Stimulated activated CD8-positive, alpha-beta memory T cell treated with anti-CD3 and anti-CD28 coated beads, Interleukin-4, amount 100 ng/mL, for 48 hours (primary cell): ENCODE data around the gene MLLT11.

Experiments used
- DNase-seq: peaks from one replicate; pipeline ENCODE4 v3.0.0-alpha.2; 2020

Gene MLLT11

GRCh38 chr1:151060007-151060656, at the start of gene MLLT11:
Gene MLLT11 (plus strand): TSS chr1:151060397. CDS start chr1:151067225, 6,828 bp downstream.
- DNase-seq: peak; percentile 53

GRCh38 chr1:151011154-151011850, 48.9 kb upstream of the MLLT11 start:
- DNase-seq: no peak

- DNase-seq: no peak
Observed at GRCh38 chr1:151012684-151013471, 47.3 kb upstream of the MLLT11 start.

GRCh38 chr1:151013518-151013917, 46.7 kb upstream of the MLLT11 start:
- DNase-seq: no peak

- DNase-seq: peak; percentile 91
Observed at GRCh38 chr1:151024540-151025146, 35.6 kb upstream of the MLLT11 start.

- no peak for DNase-seq
Observed at GRCh38 chr1:151026460-151026859, 33.7 kb upstream of the MLLT11 start.

- DNase-seq: no peak
Observed at GRCh38 chr1:151032164-151032563, 28.0 kb upstream of the MLLT11 start.

GRCh38 chr1:151035167-151035566, 25.0 kb upstream of the MLLT11 start:
- no peak for DNase-seq

GRCh38 chr1:151036356-151036755, 23.8 kb upstream of the MLLT11 start, which contains the start of gene BNIPL:
Gene BNIPL (plus strand): TSS chr1:151036586. CDS start chr1:151036726, 140 bp downstream.
- DNase-seq: no peak

GRCh38 chr1:151037032-151037431, 23.2 kb upstream of the MLLT11 start:
- no peak for DNase-seq

GRCh38 chr1:151039521-151039920, 20.7 kb upstream of the MLLT11 start:
- DNase-seq: no peak

GRCh38 chr1:151043163-151043562, 17.0 kb upstream of the MLLT11 start:
- DNase-seq: no peak

GRCh38 chr1:151047591-151047924, 12.6 kb upstream of the MLLT11 start, which contains the start of gene C1orf56:
Gene C1orf56 (plus strand): TSS chr1:151047751. CDS start chr1:151047848, 97 bp downstream.
- peak; percentile 77 for DNase-seq

- peak; percentile 73 for DNase-seq
Observed at GRCh38 chr1:151047925-151048644, 12.1 kb upstream of the MLLT11 start.

GRCh38 chr1:151048645-151049032, 11.6 kb upstream of the MLLT11 start:
- no peak for DNase-seq

- no peak for DNase-seq
Observed at GRCh38 chr1:151049458-151049857, 10.7 kb upstream of the MLLT11 start.

GRCh38 chr1:151050051-151050688, 10.0 kb upstream of the MLLT11 start:
- DNase-seq: no peak

- DNase-seq: no peak
Observed at GRCh38 chr1:151051356-151052009, 8.7 kb upstream of the MLLT11 start.

- no peak for DNase-seq
Observed at GRCh38 chr1:151054971-151055547, 5.1 kb upstream of the MLLT11 start.

- no peak for DNase-seq
Observed at GRCh38 chr1:151055581-151055980, 4.6 kb upstream of the MLLT11 start.

GRCh38 chr1:151056149-151056548, 4.0 kb upstream of the MLLT11 start:
- no peak for DNase-seq
